A172 (cell line): Measurements from ENCODE around the gene ITGAE. TPM values are rescaled to one million over a fixed set of nuclear protein-coding genes. Genes with fewer than 3 reads are reported as not detected.
"Not testable (repeated sequence)": the region's sequence is repeated elsewhere in the genome, so short reads cannot be mapped to it uniquely, and the experiment has no call there.

Experiments used
- DNase-seq: peaks from one replicate; pipeline ENCODE4 v3.0.0-alpha.2; 2015; ENCODE audit warnings: low spot score
- total RNA-seq: library from RNA; depleted of rRNA; stranded (reverse); fragments of >200 nt; shearing (Covaris generic); gene quantifications from 2 replicates; pipeline ENCODE4 v1.2.3, GENCODE V29; 2014

Gene ITGAE
- total RNA-seq, 1 experiment from 2014 or later: 70.5 TPM

- no peak for DNase-seq
Measured at GRCh38 chr17:3796110-3796821, 4.7 kb downstream of the ITGAE start.

GRCh38 chr17:3795390-3796102 is 5.4 kb downstream of the ITGAE start:
- peak; percentile 30 for DNase-seq

- peak; percentile 68 for DNase-seq
Measured at GRCh38 chr17:3794557-3795389, 6.2 kb downstream of the ITGAE start.

GRCh38 chr17:3794152-3794551 is 6.8 kb downstream of the ITGAE start:
- not testable (repeated sequence) for DNase-seq

GRCh38 chr17:3793258-3793657 is 7.7 kb downstream of the ITGAE start:
- not testable (repeated sequence) for DNase-seq

- no peak for DNase-seq
Measured at GRCh38 chr17:3792481-3792880, 8.5 kb downstream of the ITGAE start.

GRCh38 chr17:3788200-3788599 is 12.8 kb downstream of the ITGAE start:
- no peak for DNase-seq

GRCh38 chr17:3785323-3785722 is 15.7 kb downstream of the ITGAE start:
- DNase-seq: not testable (repeated sequence)

GRCh38 chr17:3782751-3783150 is 18.2 kb downstream of the ITGAE start:
- DNase-seq: no peak

- no peak for DNase-seq
Measured at GRCh38 chr17:3780986-3781385, 20.0 kb downstream of the ITGAE start.

- no peak for DNase-seq
Measured at GRCh38 chr17:3777366-3778120, 23.4 kb downstream of the ITGAE start.

- DNase-seq: no peak
Measured at GRCh38 chr17:3773966-3774365, 27.0 kb downstream of the ITGAE start.

GRCh38 chr17:3773511-3773910 is 27.5 kb downstream of the ITGAE start:
- peak; percentile 75 for DNase-seq

- no peak for DNase-seq
Measured at GRCh38 chr17:3772764-3773163, 28.2 kb downstream of the ITGAE start.

GRCh38 chr17:3771140-3771539 is 29.8 kb downstream of the ITGAE start:
- DNase-seq: no peak

GRCh38 chr17:3770466-3770865 is 30.5 kb downstream of the ITGAE start:
- no peak for DNase-seq

GRCh38 chr17:3768769-3769168 is 32.2 kb downstream of the ITGAE start:
- no peak for DNase-seq

GRCh38 chr17:3768341-3768740 is 32.6 kb downstream of the ITGAE start:
- DNase-seq: no peak

- no peak for DNase-seq
Measured at GRCh38 chr17:3766779-3767178, 34.2 kb downstream of the ITGAE start.

- no peak for DNase-seq
Measured at GRCh38 chr17:3765981-3766380, 35.0 kb downstream of the ITGAE start.

GRCh38 chr17:3763777-3764170 is 37.2 kb downstream of the ITGAE start:
- DNase-seq: no peak
